Vagina (tissue), 2 donors: ENCODE data around the gene GPR156. TPM values are rescaled to one million over a fixed set of nuclear protein-coding genes. Genes with fewer than 3 reads are reported as not detected.

Experiments
- DNase-seq, 2 donors: peaks; one replicate each; pipeline ENCODE4 v3.0.0-alpha.2; 2017; ENCODE audit errors: extremely low spot score in 2 of 2
- H3K27ac ChIP-seq: fragments of 200-600 bp; sonication (generic); one replicate; pipeline ENCODE4 v1.5.1; 2019
- H3K27me3 ChIP-seq: fragments of 200-600 bp; sonication (generic); one replicate; pipeline ENCODE4 v1.5.1; 2019
- H3K36me3 ChIP-seq, 2 donors: fragments of 200-600 bp; sonication (generic); one replicate each; pipeline ENCODE4 v1.5.1; 2017 to 2019
- H3K4me1 ChIP-seq: fragments of 200-600 bp; sonication (generic); one replicate; pipeline ENCODE4 v1.5.1; 2019
- H3K4me3 ChIP-seq, 2 donors: fragments of 200-600 bp; sonication (generic); 1 replicate in 1 of 2; 2 replicates in 1 of 2; pipeline ENCODE4 v1.5.1; 2016 to 2019
- H3K9me3 ChIP-seq: fragments of 200-600 bp; sonication (generic); one replicate; pipeline ENCODE4 v1.5.1; 2019
- POLR2A ChIP-seq, 2 donors: fragments of 450-650 bp; IDR thresholded peaks; one replicate each; pipeline ENCODE4 v1.6.1; 2017; ENCODE audit warnings: antibody characterized with exemption in 2 of 2, mild to moderate bottlenecking in 2 of 2, moderate library complexity in 2 of 2
- POLR2AphosphoS5 ChIP-seq, 2 donors: sonication (generic); formaldehyde crosslinking; IDR thresholded peaks; one replicate each; pipeline ENCODE4 v1.9.0; 2017; ENCODE audit warnings: antibody characterized with exemption in 2 of 2, mild to moderate bottlenecking in 2 of 2, low read depth in 1 of 2; ENCODE audit not compliant: insufficient read depth in 1 of 2
- intact Hi-C: fragments of 100-400 bp; cut with DNase I; formaldehyde crosslinking; loops from one replicate; pipeline ENCODE4 v1.15.1; 2023
- total RNA-seq: library from RNA; depleted of rRNA; stranded (reverse); fragments of >200 nt; gene quantifications from one replicate; pipeline ENCODE4 v1.2.3, GENCODE V29; 2016
- TF ChIP-seq, protein P1 (sequence below), 3 experiments: fragments of 450-650 bp in 2 of 3; fragments of 200-600 bp in 1 of 3; sonication (generic) in 1 of 3; IDR thresholded peaks; one replicate each; pipeline ENCODE4 v1.5.1; 2017 to 2019; ENCODE audit warnings: antibody characterized with exemption in 3 of 3, mild to moderate bottlenecking in 2 of 3, moderate library complexity in 2 of 3

The GPR156 gene
- total RNA-seq, 1 donor from 2014 or later = not detected

DNA sequence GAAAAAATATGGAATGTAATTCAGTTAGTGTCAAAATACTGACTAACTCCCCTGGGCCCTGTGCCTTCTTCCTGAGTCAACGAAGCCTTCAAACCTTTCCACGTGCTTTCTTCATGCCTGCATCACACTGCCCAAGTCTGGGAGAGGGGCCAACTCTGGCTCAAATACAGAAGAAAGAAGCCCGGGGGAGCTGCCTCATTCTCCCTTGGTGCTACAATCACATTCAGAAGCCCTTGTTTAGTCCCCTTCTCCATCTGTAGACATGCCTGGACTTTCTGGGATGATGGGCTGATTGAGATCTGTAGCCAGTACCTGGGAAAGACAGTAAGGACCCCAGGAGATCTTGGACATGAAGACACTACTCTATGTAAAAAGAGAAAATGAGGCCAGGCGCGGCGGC is 113.0 kb downstream of the GPR156 start:
- Histone ChIP-seq H3K4me3 (no peak overlapping the region), H3K27me3 (no peaks in the 10 kb centered on the region), H3K27ac (no peak overlapping the region), H3K9me3 (no peaks in the 10 kb centered on the region), H3K4me1 (peaks cover 5% of the 10 kb centered on the region), H3K36me3 (no peaks in the 10 kb centered on the region)
- TF ChIP-seq, protein P1, sequence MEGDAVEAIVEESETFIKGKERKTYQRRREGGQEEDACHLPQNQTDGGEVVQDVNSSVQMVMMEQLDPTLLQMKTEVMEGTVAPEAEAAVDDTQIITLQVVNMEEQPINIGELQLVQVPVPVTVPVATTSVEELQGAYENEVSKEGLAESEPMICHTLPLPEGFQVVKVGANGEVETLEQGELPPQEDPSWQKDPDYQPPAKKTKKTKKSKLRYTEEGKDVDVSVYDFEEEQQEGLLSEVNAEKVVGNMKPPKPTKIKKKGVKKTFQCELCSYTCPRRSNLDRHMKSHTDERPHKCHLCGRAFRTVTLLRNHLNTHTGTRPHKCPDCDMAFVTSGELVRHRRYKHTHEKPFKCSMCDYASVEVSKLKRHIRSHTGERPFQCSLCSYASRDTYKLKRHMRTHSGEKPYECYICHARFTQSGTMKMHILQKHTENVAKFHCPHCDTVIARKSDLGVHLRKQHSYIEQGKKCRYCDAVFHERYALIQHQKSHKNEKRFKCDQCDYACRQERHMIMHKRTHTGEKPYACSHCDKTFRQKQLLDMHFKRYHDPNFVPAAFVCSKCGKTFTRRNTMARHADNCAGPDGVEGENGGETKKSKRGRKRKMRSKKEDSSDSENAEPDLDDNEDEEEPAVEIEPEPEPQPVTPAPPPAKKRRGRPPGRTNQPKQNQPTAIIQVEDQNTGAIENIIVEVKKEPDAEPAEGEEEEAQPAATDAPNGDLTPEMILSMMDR (IDR thresholded peaks at IDR 0.05) = no peak
- TF ChIP-seq POLR2A (IDR thresholded peaks at IDR 0.05) = no peak
- TF ChIP-seq POLR2AphosphoS5 (IDR thresholded peaks at IDR 0.05; ENCODE audit: insufficient read depth in 1 of 2, low read depth in 1 of 2) = no peak
- DNase-seq = peak; percentile 61 to 69
- intact Hi-C loops = no loop called here

DNA sequence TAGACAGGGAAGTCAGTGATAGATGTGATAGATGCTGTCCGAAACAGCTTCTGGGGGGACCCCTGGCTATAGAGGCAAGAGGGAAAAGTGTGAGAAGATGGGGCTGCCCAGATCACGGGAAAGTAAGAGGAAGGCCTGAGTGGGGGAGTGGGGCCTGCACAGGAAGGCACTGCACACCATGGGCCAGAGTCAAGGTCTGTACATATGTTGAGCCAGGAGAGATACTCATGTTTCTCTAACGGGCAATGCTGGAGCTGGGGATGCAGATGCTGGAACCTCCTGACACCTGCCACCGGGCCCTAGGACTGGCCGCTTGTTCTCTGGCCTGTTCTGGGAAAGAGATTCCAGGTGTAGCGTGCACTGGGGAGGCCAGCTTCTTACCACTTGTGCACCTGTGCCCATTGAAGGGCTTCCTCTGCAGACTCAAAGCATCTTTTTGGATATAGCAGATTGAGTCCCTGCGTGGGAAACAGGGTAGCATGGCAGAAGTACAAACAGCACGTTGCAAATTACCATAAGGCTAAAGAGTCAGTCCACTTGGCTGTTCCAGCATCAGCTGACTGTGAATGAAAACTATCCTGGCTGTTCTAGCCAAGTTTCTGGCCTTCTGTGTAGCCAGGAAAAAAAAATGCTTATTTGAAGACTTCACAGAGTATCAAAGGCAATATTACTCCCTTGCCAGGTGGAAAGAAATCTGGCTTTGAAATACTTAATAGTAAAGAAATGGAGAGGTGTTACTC is 113.7 kb downstream of the GPR156 start:
- intact Hi-C loops = no loop called here
- TF ChIP-seq POLR2A (IDR thresholded peaks at IDR 0.05) = no peak
- TF ChIP-seq POLR2AphosphoS5 (IDR thresholded peaks at IDR 0.05; ENCODE audit: insufficient read depth in 1 of 2, low read depth in 1 of 2) = no peak
- TF ChIP-seq, protein P1 (IDR thresholded peaks at IDR 0.05) = no peak

DNA sequence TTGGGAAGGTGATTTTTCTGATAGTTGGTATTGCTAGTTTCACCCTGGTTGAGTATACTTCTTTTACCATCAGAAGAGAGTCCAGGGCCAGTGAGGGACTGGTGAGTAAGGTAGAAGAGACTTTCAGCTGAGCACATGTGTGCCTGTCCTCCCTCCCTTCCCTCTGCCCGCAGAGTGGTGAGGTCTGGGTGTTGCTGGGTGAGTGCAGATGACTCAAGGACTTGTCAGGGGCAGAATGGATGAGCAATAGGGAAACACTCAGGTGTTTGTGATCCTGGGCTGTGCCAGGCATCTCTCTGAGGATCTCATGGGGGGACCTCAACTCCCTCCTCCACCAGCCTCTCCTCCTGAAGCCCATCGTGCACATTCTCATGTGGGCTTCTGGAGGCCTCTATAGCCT is 114.8 kb downstream of the GPR156 start:
- TF ChIP-seq POLR2AphosphoS5 (IDR thresholded peaks at IDR 0.05; ENCODE audit: insufficient read depth in 1 of 2, low read depth in 1 of 2) = no peak
- TF ChIP-seq POLR2A (IDR thresholded peaks at IDR 0.05) = no peak
- TF ChIP-seq, protein P1 (IDR thresholded peaks at IDR 0.05) = no peak
- intact Hi-C loops = no loop called here
- Histone ChIP-seq H3K27me3 (no peaks in the 10 kb centered on the region), H3K27ac (no peak overlapping the region), H3K9me3 (no peaks in the 10 kb centered on the region), H3K4me1 (no peaks in the 10 kb centered on the region), H3K36me3 (no peaks in the 10 kb centered on the region), H3K4me3 (no peak overlapping the region)
- DNase-seq = peak; percentile 77 to 88

More for the DNA sequence above, 113.7 kb downstream of the GPR156 start:
- no peak overlapping the region for H3K4me3 ChIP-seq
- H3K9me3 ChIP-seq = no peaks in the 10 kb centered on the region
- peak; percentile 61 to 78 for DNase-seq
- H3K4me1 ChIP-seq = no peaks in the 10 kb centered on the region
- H3K27me3 ChIP-seq = no peaks in the 10 kb centered on the region
- H3K27ac ChIP-seq = no peak overlapping the region
- H3K36me3 ChIP-seq = no peaks in the 10 kb centered on the region

DNA sequence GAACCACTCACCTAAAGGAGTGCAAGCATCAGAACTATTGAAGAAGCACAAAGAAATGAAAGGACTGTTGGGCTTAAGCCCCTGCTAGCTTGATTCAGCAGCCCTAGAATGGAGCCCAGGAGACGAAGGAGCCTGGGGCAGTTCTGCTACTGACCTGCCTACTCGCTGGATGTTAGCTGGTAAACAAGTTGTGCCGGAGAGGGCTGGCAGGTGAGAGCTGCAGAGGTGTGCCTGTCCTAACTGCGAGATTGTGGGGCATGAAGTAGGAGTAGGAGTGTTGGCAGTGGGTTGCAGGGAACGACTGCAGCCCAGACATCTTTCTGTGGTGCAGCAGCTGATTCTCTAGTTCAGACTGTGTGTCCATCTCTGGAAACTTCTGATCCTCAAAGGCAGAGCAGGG is 115.6 kb downstream of the GPR156 start:
- Histone ChIP-seq H3K9me3 (no peaks in the 10 kb centered on the region), H3K4me1 (no peaks in the 10 kb centered on the region), H3K4me3 (no peak overlapping the region), H3K27ac (no peak overlapping the region), H3K27me3 (no peaks in the 10 kb centered on the region), H3K36me3 (no peaks in the 10 kb centered on the region)
- peak; percentile 43 to 67 for DNase-seq
- intact Hi-C loops = no loop called here
- TF ChIP-seq POLR2A (IDR thresholded peaks at IDR 0.05) (no peak), POLR2AphosphoS5 (IDR thresholded peaks at IDR 0.05; ENCODE audit: insufficient read depth in 1 of 2, low read depth in 1 of 2) (no peak)
- TF ChIP-seq, protein P1 (IDR thresholded peaks at IDR 0.05) = no peak

DNA sequence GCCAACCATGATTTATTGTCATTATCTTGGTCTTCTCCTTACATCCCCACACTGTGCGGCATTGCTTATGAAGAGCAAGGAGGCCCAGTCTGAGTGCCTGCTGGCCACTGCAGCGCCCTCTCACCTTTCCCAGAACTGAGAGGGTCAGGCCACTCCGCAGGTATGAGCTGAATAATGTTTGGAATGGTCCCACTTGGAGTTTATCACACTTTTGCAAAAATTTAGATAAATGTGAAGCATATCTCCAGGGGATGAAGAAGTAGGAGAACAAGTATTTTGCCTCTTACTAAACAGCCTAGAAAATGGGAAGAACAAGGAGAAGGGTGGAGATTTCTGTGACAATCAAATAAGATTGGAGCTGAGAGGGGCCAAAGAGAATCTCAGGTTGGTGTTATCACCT is 116.4 kb downstream of the GPR156 start:
- intact Hi-C loops = no loop called here

More for the DNA sequence above, 116.4 kb downstream of the GPR156 start:
- Histone ChIP-seq H3K9me3 (no peaks in the 10 kb centered on the region), H3K27ac (no peak overlapping the region), H3K36me3 (no peaks in the 10 kb centered on the region), H3K4me1 (no peaks in the 10 kb centered on the region), H3K27me3 (no peaks in the 10 kb centered on the region), H3K4me3 (no peak overlapping the region)
- no peak for TF ChIP-seq POLR2A (IDR thresholded peaks at IDR 0.05)
- TF ChIP-seq, protein P1 (IDR thresholded peaks at IDR 0.05) = no peak
- TF ChIP-seq POLR2AphosphoS5 (IDR thresholded peaks at IDR 0.05; ENCODE audit: insufficient read depth in 1 of 2, low read depth in 1 of 2) = no peak
- no peak for DNase-seq
